GM21367 (cell line): ENCODE measurements around the gene KCNJ12.
"Not testable (repeated sequence)": the region's sequence is repeated elsewhere in the genome, so short reads cannot be mapped to it uniquely, and the experiment has no call there.

Experiments
- ATAC-seq: cut with Tn5 transposase; IDR thresholded peaks from one replicate; pipeline ENCODE4 v1.9.1; 2021; ENCODE audit not compliant: unreplicated experiment

The KCNJ12 gene

DNA sequence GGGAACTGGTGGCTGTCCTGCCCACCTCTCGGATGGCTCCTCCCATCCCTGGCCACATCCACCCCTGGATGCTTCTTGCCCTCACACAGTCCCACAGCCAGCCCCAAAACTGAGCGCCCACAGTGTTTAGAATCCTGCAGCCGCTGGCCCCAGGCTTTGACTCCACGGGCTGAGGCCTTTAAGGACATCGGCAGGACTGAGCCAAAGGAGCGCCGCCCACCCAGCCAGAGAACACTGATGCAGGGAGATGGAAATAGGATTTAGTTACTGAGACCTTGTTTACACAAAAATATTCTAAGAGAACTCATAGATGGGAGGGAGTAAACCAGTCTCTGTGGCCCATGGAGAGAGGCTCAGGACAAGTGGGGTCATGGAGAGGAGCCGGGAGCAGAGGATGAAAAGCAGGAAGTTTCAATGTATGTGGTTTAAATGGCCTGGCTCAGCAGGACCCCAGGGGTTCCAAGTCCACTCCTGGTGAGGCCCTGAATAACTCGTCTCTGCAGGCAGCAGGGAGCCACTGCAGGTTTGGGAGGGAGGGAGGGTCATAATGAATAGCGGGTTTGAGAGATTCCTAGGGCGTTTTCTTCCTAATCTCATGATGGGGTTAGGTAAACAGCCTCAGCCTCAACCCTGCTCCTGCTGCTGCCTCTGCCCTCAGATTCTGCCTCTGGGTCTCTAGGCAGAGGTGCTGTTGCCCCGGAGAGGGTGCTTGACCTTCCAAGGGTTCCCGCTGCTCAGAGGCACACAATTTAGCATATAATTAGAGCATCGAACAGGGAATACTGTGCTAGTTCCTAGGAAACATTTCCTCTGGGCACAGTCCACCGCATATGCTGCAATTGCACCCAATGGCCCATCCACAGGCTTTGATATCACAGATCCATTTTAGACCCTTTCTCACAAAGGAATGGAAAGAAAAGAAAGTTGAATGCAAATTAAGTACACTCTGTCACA lies 61.0 kb downstream of the KCNJ12 start:
- not testable (repeated sequence) for ATAC-seq

DNA sequence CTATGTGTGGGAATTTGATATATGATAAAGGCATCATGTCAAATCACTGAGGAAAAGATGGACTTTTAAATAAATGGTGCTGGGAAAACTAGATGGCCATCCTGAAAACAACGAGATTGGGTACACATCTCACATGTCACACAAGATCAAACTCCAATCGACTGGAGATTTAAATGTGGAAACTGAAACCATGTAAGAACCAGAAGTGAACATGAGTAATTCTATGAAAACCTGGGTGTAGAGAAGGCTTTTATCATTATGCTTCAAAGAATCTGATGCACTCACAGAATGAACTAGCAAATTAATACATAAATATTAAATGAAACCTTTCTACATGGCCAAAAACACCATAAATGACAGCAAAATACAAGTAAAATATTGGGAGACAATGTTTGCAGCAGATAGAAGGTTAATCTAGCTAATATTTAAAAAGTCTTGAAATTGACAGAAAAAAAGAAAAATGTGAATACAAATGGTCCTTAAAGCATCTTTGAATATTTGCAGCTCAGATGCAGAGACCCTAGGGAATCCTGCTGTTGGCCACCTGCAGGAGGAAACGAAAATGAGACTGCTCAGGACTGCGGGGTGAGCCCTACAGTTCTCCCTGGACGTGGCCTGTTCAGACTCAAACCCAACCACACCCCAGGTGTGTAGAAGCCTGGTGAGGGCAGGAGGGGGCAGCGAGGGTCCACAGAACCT lies 62.3 kb downstream of the KCNJ12 start:
- ATAC-seq, result not testable (repeated sequence)

DNA sequence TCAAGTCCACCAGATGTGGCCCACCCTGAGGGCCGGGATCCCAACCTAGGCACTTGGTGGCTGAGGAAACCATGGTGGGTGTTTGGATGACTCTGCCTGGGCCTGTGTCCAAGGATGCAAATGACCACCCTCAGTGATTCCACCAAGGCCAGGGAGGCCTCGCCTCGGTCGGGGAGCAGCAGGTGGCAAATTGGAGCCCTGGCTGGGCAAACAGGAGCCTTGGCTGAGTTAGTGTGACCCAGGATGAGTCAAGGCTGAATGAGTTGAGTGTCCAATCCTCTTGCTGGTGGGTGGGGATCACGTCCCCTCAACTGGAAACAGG lies 62.8 kb downstream of the KCNJ12 start:
- not testable (repeated sequence) for ATAC-seq

DNA sequence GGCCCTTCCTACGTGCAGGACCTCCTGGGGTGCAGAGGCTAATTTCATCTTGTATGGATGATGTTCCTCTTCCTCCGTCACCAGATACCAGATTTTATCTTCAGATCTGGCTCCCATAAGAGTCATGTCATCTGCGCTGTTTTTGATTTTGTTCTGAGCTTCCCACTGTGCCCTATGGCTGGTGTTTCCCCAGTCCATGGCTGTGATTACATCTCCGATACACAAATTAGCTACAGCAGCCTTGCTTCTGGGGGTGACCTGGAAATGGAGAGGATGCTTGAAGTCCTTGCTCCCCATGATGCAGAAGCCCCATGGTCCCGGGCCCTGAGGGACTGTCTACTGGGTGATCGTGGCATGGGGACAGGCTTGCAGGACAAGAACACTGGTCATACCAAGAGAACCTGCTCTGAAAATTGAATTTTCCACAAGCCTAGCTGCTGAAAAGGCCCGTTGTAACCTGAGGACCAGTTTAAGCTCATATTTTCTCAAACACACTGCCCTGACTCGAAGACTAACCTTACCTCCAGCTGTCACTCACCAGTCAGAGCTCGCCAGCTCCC lies 69.0 kb downstream of the KCNJ12 start:
- no peak for ATAC-seq

DNA sequence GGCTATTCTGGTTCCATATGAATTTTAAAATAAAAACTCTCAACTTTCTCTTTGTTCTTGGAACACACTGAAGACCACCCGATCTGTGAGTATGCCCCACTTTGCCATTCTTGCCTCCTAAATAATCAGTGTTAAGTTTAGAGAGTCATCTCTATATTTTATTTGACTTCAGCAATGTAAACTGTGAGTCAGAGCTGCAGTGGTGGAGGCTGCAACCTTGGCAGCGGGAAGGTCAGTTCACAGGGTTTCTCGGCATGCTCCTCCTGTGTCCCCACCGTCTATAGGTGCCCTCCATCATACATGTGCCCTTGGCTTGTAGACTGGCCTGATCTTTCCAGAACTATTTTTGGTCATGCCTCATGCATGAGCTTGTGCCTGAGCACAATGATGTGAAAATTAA lies 71.4 kb downstream of the KCNJ12 start:
- ATAC-seq, result not testable (repeated sequence)

DNA sequence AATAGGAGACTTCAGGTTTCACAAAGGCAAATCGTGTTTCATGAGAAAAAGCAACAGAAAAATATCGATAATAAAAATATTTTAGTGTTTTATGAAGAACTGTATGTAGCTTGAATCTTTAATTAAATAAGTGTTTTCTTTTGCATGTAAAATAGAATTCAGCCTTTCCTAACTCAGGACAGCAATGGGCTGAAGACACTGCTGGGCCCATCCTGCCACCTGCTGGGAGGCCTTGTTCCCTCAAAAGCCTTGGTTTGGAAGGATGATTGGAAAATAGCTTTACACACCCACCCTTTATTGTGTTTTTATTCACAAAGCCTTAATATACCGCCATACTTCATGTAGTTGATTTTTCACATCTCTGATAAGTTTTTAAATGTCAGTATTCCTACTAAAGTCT lies 73.7 kb downstream of the KCNJ12 start:
- ATAC-seq, result not testable (repeated sequence)

DNA sequence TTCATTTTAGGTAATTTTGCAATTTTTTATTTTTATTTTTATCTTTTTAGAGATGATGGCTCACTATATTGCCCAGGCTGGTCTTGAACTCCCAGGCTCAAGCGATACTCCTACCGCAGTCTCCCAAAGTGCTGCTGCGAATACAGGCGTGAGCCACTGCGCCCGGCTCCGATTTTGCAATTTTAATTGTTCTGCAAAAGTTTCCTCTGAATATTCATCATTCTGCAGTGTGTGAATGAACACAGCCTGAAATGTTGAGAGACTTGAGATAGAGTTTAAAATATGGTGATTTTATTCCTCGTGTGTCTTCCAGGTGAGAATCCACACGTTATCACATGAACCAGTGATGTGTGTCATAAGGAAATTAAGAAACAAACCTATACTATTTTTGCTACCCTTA lies 75.8 kb downstream of the KCNJ12 start:
- no peak for ATAC-seq

DNA sequence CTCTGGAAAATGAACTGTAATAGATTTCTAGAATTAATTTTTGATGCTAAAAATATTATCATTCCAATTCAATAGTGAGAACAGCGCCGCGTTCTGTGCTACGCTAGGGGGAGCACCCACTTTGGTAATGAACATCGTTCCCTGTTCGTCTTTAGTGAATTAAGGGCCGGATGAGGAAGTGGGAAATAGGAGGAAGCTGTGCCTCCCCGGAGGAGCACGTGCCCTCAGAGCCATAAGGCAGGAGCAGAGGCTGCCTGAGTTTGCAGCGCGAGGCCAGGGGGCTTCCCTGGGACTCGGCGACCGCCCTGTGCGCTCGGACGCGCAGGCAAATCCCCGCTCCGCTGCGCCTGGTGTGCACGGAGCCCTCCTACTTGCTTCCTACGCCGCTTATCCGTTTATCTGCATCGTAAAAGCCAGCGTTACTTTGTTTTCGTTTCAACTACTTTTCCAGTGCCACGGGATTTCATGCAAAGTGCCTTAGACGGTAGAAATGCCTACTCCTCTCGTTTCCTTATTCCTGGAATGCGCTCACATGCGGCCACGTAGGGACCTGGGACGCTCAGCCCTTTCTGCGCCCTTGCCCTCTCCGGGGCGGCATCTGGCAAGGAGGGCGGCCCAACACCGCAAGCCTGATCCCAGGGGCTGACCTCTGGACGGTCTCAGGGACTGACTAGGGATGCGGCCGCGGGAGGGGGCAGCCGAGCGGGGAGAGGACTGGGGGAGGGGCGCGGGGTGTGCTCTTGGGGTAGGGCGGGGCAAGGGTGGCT lies 76.4 kb downstream of the KCNJ12 start:
- ATAC-seq, result no peak

DNA sequence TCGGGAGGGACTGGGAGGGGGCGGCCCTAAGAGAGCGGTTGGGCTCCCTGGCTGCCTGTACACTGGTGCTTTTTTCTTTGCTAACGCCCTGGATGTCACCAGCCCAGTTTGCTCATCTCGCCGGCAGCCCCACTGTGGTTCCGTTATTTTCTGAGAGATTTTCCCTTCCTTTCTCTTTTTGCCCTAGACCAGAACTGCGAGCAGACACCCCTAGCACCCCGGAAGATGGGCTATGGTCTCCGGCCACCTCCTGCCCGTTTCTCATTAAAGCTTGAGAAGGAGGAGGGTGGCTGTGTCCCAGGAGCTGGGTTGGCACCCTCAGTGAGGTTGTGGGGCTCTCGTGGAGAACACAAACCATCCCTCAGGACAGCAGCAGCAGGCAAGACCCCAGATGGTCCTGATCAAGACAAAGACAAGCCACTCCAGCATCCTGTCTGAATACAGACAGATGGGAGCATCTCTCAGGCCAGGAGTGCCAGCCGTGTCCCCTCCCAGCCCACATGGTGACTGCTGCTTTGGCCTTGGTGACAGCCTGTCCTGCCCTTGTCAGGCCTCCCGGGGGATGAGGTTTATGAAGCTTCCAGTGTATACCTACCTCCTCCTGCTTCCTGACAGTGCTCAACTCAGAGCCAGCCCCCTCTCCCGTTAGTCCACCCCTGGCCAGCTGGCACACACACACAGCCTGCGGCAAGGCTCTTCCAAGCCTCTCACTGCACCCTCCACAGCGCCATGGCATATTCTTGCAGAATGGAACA lies 77.2 kb downstream of the KCNJ12 start:
- no peak for ATAC-seq

DNA sequence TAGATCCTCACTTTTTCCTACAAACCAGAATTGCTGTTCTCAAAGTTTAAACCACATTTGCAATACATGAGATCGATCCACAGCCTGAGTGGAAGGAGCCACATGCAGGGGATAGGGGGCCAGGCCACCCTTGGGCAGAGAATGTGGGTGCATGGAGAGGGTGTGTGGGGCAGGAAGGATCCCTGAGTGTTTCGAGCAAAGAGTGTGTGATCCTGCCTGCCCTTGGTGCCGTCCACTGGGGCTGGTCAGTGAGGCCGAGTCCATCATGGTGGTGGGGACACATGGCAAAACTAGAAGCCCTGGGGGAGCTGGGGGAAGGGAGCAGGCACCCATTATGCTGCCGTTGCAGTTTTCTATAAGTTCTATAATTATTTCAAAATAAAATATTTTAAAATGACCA lies 77.8 kb downstream of the KCNJ12 start:
- ATAC-seq, result not testable (repeated sequence)

DNA sequence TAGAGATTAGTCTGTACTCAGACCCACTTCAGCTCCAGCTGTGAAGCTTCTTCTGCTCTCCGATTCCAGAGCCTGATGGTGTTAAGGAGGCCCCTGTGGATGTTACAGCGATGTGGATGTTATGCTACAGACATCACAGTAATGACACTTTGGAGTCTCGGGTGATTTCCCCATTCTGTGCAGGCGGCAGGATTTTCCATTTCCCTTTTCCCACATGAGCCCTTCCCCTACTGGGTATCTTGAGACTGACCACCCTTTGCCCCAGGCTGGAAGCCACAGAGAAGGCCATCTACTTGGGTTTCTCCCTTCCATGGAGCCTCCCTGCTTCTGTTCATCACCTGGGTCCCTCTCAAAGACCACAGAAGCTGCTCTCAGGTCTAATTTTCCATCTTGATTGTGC lies 78.3 kb downstream of the KCNJ12 start:
- ATAC-seq, result no peak

DNA sequence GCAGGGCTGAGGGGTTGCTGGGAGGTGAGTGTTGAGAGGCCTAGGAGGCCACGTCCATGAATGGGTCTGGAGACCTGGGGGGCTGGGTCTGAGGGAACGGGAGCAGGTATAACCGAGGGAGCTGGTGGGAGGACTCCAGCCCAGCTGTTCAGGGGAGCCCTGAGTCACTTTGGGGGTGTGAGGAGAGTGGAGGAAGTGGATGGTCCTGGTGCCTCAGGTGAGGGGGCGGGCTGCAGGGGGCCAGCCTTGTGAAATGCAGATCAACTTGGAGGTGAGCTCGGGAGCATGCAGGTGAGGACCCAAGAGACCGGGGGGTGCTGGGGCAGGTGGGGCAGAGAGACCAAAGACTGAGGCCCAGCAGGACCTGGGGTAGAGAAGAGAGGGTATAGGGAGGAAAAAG lies 79.6 kb downstream of the KCNJ12 start:
- ATAC-seq, result no peak

DNA sequence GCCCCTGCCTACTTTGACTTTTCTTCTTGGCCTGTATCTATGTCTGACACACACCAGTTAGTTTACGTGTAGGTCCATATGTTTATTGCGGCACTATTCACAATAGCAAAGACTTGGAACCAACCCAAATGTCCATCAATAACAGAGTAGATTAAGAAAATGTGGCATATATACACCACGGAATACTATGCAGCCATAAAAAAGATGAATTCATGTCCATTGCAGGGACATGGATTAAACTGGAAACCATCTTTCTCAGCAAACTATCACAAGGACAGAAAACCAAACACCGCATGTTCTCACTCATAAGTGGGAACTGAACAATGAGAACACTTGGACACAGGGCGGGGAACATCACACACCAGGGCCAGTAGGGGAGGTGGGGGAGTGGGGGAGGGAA lies 80.3 kb downstream of the KCNJ12 start:
- ATAC-seq, result not testable (repeated sequence)

DNA sequence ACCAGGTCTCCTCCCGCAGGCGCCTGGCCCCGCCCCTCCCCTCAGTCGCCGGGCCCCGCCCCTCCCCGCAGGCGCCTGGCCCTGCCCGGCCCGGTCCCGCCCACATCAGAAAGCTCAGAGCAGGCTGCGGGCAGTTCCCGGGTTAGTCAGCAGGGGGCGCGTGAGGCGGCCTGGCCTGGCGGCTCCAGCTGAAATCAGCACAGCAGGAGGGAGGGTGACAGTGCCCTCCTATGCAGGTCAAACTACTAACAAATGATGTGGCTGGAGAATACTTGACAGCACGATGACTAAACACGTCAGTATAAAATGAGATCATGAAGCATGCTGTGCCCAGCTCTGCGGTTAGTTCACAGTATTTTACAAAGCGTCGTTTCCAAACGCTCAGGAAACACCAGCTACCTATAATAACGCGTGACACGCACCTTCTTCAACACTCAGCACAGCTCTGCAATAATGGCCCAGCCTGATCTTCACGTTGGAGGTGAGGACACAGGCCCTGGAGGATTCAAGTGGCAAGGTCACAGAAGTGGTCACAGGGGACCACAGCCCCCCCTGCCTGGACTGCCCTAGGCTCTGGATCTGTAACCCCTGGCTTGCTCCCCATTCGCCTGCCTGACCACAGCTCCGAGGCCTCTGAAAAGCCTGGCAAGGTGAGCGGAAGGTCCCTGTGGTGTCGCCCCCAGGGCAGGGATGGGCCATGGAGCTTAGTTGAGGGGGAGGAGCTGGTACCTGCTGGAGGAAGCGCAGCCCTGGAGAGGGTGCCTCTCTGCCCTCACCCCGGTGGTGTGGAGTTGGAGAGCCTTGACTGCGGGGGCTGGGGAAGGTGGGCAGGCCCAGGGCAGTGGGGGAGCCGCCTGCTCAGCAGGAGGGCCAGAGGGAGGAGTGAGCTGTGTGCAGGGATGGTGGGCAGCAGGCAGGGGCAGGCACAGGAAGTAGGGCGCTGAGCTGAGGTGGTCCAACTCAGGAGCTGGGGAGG lies 81.2 kb downstream of the KCNJ12 start:
- peak; percentile 60 for ATAC-seq

DNA sequence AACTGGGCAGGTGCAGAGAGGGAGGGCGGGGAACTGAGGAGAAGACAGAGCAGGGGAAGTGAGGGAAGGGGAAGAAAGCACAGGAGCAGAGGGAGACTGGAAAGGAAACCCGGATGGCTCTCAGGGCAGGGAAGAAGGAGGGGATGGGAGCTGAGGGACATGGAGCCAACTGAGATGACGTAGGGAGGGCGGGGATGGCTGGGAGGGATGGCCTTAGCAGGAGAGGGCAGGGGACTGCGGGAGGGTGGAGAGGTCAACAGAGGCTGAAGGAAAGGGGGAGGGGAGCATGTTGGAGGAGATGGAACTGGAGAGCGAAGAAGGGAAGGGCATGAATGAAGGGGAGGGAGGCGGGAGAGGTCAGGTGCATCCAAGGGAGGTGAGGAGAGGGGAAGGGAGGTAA lies 81.9 kb downstream of the KCNJ12 start:
- no peak for ATAC-seq

DNA sequence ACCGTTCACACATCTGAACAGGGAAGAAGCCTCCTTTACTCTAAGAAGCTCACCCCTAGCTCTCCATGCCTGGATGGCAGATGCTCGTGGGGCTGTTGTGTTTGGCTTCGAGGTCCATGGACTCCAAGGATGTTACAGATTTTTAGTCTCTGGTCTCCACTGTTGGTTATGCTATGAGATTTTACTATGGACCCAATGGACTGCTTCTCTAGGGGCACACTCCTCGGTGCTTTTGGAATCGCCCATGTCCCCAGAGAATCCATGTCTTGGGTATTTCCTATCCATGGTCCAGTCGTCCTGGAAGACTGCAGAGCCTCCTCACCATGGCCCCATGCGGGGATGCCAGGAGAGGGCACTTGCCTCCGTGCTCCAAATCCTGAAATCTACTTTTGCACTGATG lies 83.4 kb downstream of the KCNJ12 start:
- no peak for ATAC-seq

DNA sequence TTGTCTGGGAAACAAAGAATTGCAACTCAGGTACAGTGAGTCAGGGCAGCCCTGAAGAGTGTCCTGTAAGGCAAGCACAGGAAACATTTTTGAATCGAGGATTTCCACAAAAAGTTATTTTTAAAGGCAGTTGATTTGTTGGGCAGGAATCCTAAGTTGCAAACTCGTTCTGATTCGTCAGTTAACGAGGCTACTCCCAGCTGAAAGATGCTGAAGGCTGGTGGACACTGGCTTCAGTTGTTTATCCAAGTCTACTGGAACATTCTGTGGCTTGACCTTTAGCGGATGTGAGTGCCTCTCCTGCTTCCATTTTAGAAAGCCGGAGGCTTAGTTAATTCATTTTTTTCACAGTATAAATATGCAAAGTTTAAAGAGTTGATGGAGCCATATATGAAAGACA lies 84.2 kb downstream of the KCNJ12 start:
- ATAC-seq, result no peak

DNA sequence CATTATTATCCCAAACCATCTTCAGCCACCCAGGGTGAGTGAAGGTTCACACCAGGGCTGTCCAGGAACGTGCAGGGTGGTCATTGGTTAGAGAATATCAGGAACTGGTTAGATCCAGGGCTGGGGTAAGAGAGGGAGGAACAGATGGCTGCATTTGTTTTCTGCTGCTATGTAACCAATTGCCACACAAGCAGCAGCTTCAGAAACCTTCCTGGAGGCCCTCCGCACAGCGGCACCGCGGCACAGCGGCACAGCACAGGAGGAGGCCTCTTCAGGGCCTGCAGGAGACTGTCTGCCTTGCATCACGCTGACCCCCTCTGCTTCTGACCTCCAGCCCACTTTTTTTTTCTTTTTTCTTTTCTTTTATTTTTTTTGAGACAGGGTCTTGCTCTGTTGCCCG lies 86.1 kb downstream of the KCNJ12 start:
- no peak for ATAC-seq

DNA sequence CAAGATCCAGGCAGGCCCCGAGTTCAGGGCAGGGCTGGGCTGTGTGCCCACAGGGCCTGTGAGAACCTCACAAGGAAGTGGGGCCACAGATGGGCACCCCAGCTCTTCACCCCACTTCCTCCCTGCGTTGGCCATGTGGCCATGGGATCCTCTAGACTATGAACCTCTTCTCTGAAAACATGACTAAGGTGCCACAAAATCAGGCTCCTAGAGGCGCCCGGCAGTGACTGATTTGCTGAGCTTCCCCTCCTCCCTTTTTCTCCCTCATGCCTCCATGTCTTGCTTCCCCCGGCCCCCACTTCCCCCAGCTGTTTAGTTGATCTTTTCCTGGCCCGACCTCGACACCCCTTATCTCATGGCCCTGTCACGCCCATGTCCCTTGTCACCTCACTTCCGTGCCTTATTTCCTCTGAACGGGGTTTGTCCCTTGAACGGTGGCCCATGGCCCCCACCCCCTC lies 87.1 kb downstream of the KCNJ12 start:
- ATAC-seq, result no peak
